GM23338 (cell line): ENCODE results near the gene DLGAP4.

Experiments used
- CREB1 ChIP-seq: fragments of 250-450 bp; sonication (Bioruptor Pico); IDR thresholded peaks from 2 replicates; pipeline ENCODE4 v1.5.0; 2020; ENCODE audit warnings: low read depth, mild to moderate bottlenecking, moderate library complexity
- ETS1 ChIP-seq: IDR thresholded peaks from 2 replicates; pipeline ENCODE4 v1.6.1; 2016; ENCODE audit warnings: antibody characterized with exemption
- EZH2 ChIP-seq: fragments of 200-600 bp; sonication (generic); IDR thresholded peaks from one replicate; pipeline ENCODE4 v1.8.0; 2017; ENCODE audit warnings: antibody characterized with exemption, mild to moderate bottlenecking, low read depth; ENCODE audit not compliant: unreplicated experiment
- EZH2phosphoT487 ChIP-seq: fragments of 200-600 bp; sonication (generic); IDR thresholded peaks from one replicate; pipeline ENCODE4 v1.8.1; 2018; ENCODE audit warnings: antibody characterized with exemption; ENCODE audit not compliant: unreplicated experiment
- POLR2AphosphoS5 ChIP-seq: IDR thresholded peaks from 2 replicates; pipeline ENCODE4 v1.6.1; 2016; ENCODE audit warnings: antibody characterized with exemption, low read depth
- STAT1 ChIP-seq: IDR thresholded peaks from one replicate; pipeline ENCODE4 v1.6.1; 2016; ENCODE audit warnings: antibody characterized with exemption; ENCODE audit not compliant: unreplicated experiment
- ZNF114 ChIP-seq: fragments of 250-450 bp; sonication (Bioruptor Pico); IDR thresholded peaks from 2 replicates; pipeline ENCODE4 v1.5.0; 2020; ENCODE audit warnings: mild to moderate bottlenecking, moderate library complexity
- ZNF331 ChIP-seq: fragments of 250-450 bp; sonication (Bioruptor Pico); IDR thresholded peaks from 2 replicates; pipeline ENCODE4 v1.5.0; 2020; ENCODE audit warnings: low read depth, mild to moderate bottlenecking, moderate library complexity
- TF ChIP-seq, protein P1 (sequence below), 2 experiments: fragments of 200-600 bp in 1 of 2; sonication (generic) in 1 of 2; conservative IDR thresholded peaks; 2 replicates each; pipeline versions ENCODE4 v1.5.1 to v1.6.1; 2016 to 2017; ENCODE audit warnings: antibody characterized with exemption in 2 of 2, low read depth in 2 of 2, mild to moderate bottlenecking in 2 of 2, moderate library complexity in 1 of 2
- TF ChIP-seq, protein P2 (sequence below): IDR thresholded peaks from one replicate; pipeline ENCODE4 v1.6.1; 2018; ENCODE audit warnings: antibody characterized with exemption; ENCODE audit not compliant: unreplicated experiment

DNA sequence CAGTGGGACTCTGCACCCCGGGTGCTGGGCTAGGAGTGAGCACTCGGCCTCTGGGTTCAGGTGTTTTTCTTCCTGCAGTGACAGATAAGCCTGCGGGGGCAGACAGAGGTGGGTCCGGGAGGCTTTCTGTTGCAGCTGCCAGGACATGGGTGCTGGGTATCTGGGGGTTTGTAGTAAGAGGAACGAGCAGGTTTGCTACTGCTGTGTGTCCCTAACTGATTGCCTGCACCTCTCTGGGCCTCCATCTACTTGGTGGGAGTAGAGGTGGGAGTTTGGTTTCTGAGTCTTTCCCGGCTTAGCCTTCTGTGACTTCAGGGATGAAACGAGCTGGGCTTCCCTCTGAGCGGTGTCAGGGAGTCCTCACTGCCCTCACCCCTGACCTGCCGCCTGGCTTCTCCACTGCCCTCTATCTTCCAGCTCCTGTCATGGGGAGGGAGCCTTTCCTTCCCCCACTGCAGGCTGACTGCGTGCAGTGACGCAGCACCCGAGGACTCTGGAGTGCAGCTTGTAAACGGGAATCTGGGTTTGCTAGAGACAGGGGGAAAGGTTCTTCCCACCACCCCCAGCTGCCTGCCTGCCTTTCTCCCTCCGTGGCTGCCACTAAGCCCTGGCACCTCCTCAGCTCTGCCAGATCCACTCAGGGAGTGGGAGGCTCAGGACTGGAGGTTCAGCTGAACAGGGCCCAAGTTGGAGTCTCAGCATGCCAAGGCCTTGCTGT, 6.7 kb downstream of the DLGAP4 start:
- TF ChIP-seq, protein P1, sequence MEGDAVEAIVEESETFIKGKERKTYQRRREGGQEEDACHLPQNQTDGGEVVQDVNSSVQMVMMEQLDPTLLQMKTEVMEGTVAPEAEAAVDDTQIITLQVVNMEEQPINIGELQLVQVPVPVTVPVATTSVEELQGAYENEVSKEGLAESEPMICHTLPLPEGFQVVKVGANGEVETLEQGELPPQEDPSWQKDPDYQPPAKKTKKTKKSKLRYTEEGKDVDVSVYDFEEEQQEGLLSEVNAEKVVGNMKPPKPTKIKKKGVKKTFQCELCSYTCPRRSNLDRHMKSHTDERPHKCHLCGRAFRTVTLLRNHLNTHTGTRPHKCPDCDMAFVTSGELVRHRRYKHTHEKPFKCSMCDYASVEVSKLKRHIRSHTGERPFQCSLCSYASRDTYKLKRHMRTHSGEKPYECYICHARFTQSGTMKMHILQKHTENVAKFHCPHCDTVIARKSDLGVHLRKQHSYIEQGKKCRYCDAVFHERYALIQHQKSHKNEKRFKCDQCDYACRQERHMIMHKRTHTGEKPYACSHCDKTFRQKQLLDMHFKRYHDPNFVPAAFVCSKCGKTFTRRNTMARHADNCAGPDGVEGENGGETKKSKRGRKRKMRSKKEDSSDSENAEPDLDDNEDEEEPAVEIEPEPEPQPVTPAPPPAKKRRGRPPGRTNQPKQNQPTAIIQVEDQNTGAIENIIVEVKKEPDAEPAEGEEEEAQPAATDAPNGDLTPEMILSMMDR (conservative IDR thresholded peaks at IDR 0.05; ENCODE audit: low read depth in 2 of 2): 0 out of 4 replicates have a peak, but pooled peaks of 1 of the 2 experiments have one; percentile 17
- TF ChIP-seq, protein P2, sequence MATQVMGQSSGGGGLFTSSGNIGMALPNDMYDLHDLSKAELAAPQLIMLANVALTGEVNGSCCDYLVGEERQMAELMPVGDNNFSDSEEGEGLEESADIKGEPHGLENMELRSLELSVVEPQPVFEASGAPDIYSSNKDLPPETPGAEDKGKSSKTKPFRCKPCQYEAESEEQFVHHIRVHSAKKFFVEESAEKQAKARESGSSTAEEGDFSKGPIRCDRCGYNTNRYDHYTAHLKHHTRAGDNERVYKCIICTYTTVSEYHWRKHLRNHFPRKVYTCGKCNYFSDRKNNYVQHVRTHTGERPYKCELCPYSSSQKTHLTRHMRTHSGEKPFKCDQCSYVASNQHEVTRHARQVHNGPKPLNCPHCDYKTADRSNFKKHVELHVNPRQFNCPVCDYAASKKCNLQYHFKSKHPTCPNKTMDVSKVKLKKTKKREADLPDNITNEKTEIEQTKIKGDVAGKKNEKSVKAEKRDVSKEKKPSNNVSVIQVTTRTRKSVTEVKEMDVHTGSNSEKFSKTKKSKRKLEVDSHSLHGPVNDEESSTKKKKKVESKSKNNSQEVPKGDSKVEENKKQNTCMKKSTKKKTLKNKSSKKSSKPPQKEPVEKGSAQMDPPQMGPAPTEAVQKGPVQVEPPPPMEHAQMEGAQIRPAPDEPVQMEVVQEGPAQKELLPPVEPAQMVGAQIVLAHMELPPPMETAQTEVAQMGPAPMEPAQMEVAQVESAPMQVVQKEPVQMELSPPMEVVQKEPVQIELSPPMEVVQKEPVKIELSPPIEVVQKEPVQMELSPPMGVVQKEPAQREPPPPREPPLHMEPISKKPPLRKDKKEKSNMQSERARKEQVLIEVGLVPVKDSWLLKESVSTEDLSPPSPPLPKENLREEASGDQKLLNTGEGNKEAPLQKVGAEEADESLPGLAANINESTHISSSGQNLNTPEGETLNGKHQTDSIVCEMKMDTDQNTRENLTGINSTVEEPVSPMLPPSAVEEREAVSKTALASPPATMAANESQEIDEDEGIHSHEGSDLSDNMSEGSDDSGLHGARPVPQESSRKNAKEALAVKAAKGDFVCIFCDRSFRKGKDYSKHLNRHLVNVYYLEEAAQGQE: no peak
- no peak for TF ChIP-seq POLR2AphosphoS5
- no peak for TF ChIP-seq ZNF114 (CRISPR knock-in tag)
- no peak for TF ChIP-seq EZH2phosphoT487
- TF ChIP-seq EZH2: no peak
- TF ChIP-seq STAT1: no peak
- no peak for TF ChIP-seq CREB1 (CRISPR knock-in tag)
- TF ChIP-seq ZNF331 (CRISPR knock-in tag): no peak
- no peak for TF ChIP-seq ETS1
